GM18858 (cell line): ENCODE measurements around the gene ESRP2.
A peak's percentile ranks its signal among the peaks of the same experiment; 100 is the strongest.

Source experiments
- ATAC-seq: cut with Tn5 transposase; IDR thresholded peaks from one replicate; pipeline ENCODE4 v1.9.1; 2021; ENCODE audit not compliant: unreplicated experiment

ESRP2 gene

DNA sequence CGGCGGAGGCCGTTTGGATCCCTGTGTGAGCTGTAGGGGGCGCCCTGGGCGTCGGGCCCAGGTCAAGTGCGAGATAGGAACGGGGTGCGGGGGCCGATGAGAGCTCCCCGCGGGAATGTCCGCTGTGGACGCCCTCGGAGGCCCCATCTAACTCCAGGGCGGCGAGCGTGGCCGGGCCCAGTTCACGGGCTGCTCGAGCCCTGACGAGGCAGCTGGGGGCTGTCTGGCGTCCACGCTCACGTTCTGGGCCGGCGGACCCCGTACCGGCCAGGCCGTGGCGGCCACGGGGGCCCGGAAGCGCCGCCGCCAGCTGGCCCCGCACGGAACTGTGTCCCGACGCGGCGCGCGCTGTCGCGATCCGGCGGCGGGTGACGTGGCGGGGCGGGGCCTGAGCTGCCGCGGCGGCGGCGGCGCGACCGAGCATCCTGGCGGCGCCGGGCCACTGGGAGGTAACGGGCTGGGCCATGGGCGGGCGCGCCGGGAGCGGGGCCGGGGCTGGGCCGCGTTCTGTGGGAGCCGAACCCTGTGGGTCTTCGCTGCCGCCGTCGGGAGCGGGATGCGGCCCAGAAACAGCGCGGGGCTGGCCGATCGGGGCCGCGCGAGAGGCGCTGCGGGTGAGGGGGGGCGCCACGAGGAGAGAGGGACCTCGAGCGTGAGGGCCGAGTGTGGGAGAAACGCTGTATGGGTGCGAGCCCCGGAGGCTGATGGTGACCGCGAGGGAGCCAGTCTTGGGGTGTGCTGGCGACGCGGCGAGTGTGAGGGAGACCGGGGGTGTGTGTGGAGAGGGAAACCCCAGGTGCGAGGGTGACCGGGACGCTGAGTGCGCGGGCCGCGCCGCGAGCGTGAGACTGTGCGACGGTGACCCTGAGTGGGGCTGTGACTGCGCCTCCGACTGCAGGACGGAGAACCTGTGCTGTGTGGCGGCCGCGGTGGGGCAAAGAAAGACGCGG lies 28.5 kb upstream of the ESRP2 start, which contains the start of gene SLC7A6:
Gene SLC7A6, plus strand, starts transcription at position 399 of the 950 bp plus-strand sequence. CDS start 10,201 bp downstream, outside the sequence.
- ATAC-seq: peak; percentile 44

DNA sequence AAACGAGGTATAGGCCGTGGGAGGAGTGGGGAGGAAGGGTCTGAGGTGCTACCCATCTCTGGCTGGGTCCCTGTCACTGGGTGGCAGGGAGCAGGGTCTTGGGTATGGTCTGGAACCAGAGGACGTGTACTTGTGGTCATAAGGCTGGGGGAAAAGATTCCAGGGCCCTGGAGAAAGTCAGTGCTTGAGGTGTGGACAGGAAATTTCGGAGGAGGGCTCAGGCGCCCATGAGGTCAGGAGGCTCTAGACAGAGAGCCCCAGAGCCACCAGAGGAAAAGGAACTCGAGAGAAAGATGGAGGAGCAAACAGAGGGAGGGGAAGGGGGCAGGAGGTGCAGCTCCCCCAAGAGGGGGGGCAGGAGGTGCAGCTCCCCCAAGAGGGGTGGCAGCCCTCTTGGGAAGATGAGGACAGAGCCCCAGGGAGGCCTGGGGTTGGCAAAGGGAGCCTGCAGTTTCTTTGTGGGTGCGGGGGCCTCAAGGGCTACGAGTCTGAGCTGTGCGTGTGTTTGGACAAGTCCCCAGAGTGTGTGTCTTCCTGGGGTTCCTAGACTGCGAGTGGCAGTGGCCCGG lies 27.7 kb upstream of the ESRP2 start:
- no peak for ATAC-seq

GRCh38 chr16:68259007-68259825 lies 23.3 kb upstream of the ESRP2 start:
- no peak for ATAC-seq

GRCh38 chr16:68257906-68258800 lies 22.2 kb upstream of the ESRP2 start:
- ATAC-seq: no peak

GRCh38 chr16:68257251-68257905 lies 21.5 kb upstream of the ESRP2 start:
- no peak for ATAC-seq

DNA sequence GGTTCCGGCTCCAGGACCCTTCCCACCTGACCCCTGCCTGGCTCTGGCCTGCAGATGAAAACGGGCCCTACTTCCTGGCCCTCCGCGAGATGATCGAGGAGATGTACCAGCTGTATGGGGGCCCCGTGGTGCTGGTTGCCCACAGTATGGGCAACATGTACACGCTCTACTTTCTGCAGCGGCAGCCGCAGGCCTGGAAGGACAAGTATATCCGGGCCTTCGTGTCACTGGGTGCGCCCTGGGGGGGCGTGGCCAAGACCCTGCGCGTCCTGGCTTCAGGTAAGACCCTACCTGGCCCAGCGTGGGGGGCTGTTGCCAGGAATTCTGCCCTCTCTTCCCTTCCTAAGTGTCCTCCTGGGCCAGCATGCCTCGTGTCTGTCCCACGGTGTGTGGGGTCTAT lies 19.8 kb upstream of the ESRP2 start:
- ATAC-seq: no peak

DNA sequence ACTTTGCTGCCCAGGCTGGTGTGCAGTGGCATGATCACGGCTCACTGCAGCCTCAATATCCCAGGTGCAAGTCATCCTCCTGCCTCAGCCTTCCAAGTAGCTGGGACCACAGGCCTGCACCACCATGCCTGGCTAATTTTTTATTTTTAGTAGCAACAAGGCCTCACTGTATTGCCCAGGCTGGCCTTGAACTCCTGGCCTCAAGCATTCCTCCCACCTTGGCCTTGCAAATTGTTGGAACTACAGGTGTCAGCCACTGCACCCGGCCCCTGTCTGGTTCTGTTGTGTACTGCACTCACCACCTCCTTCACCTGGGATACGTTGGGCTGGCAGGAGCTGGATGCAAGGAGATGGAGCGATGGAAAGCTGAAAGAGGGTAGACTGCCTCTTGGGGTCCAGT lies 17.8 kb upstream of the ESRP2 start:
- ATAC-seq: no peak

DNA sequence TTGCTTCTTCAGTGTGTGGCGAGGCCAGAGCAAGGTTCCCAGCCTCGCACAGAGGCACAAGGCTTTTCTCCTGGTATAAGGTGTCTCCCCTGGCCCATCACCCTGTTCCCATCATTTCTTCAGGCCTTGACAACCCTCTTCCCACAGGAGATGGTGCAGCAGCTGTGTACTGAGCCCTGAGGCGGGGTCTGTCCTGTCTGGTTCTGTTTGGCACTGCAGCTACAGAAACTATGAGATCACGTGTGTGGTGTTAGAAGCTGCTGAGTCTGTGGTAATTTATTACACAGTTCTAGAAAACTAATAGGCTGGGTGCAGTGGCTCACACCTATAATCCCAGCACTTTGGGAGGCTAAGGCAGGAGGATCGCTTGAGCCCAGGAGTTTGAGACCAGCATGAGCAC lies 16.5 kb upstream of the ESRP2 start:
- ATAC-seq: no peak

DNA sequence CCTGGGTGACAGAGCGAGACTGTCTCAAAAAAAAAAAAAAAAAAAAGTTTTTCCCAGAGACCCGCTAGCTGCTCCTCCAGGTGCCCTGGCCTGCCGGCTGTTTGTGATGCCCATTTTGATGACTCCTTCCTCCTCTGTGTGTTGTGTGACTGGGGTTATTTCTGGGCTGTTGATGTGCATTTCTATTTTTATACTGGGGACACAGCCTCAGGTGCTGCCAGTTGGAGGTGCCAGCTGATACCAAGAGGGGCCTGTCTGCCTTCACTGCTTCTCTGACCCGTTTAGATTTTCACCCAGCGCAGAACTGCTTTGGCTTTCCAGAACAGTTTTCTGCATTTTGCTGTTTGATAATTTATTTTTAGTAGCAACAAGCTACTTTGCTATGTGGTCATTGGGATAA lies 15.9 kb upstream of the ESRP2 start:
- no peak for ATAC-seq

DNA sequence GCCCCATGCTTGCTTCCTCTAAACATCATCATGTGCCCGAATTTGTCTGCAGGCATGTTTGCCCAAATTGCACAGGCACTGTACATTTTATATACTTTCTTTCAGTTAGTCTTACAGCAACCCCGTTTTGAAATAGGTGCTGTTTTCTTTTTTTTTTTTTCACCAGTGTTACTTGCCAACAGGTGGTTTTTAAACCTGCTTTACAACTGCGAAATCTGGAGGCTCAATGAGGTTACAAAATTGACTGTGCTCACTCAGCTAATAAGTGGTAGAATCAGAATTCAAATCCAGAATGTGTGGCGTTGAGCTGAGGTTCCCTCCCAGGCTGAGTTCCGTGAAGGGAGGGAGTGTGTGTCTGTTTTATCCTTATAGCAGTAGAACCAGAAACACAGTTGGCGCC lies 15.0 kb upstream of the ESRP2 start:
- no peak for ATAC-seq

DNA sequence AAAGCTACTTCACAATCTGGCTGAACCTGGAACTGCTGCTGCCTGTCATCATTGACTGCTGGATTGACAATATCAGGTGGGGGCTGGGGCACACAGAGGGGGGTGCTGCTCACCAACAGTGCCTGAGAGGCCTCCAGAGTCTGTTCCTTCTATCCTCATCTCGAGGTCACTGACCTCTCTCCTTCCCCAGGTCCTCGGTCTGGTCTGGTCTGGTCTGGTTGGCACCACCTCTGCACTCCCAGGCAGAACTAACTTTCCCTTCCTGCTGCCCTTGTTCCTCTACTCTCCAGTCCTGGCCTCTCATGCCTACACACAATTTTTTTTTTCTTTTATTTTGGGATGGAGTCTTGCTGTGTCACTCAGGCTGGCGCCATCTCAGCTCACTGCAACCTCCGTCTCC lies 13.4 kb upstream of the ESRP2 start:
- no peak for ATAC-seq

GRCh38 chr16:68247932-68248331 lies 12.0 kb upstream of the ESRP2 start:
- no peak for ATAC-seq

- no peak for ATAC-seq
Observed at GRCh38 chr16:68247400-68247799, 11.5 kb upstream of the ESRP2 start.

DNA sequence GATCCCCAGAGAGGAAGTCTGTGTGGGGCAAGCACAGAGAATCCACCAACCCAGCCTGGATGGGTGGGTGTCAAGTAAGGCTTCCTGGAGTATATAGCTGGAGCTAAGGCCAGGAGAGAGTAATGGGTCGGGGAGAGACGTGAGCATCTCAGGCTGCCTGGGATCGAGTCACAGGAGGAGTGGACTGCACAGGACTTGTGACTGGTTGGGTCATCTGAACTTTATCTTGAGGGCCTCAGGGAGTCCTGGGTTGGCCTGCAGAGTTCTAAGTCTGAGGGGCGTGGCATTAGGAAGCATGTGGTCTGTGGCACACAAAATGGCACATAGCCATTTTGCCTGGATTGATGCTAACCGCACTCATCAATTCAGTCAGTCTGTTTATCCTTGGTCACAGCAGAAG lies 10.7 kb upstream of the ESRP2 start:
- ATAC-seq: no peak

DNA sequence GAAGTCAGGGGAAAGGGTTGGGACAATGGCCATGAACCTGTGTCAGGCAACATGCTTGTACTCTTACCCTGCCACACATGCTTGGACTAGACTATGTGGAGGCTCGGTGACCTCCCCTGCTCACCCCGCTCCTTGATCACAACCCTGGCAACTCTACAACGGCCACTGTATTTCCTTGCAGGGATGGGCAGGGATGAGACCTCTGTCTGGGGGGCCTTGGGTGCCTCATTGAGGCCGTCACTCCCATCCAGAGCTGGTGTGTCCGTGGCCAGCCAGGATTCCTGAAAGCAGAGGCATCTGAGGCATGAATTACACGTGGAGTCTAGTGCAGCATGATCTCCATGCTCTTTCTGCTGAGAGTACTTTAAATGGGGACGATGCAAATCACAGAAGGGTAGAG lies 10.2 kb upstream of the ESRP2 start:
- no peak for ATAC-seq

DNA sequence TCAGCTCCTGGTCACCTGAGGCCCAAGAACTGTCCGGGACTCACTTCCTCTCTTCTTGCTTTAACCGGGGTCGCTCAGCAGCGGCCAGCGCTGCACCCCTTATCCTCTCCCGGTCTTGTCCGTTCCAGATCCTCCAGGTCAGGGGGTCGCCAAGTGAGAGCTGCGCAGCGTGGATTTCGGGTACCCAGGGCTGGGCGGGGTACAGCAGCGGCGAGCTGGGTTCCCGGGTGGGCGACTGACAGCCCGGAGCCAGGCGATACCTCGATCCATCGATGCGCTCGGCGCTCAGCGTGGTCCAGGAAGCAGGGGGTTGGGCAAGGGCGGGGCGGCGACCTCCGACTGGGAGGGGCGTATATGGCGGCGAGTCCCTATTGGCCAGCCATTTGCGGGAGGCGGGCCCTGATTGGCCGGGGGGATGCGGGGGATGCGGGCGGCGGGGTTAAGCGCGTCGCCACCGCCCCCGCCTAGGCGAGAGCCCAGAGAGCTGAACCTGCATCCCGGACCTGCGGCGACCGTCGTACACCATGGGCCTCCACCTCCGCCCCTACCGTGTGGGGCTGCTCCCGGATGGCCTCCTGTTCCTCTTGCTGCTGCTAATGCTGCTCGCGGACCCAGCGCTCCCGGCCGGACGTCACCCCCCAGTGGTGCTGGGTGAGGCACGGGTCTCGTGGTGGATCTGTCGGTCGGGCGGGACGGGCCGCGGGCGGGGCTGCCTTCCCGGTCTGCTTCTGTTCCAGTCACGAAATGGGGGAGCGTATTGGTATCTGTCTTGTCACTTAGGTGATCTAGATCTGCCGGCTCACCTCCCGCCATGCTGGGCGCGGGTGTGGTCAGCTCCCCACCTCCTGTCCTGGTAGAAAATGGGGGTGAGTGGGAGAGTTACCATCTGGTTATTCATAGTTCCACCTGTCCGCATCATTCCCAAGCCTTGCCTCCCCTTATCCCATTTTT lies 9.3 kb upstream of the ESRP2 start, which contains the start of gene PLA2G15:
Gene PLA2G15, plus strand, starts transcription at position 471 of the 951 bp plus-strand sequence. Its CDS starts 54 bp downstream, at position 525.
- peak; percentile 71 for ATAC-seq

GRCh38 chr16:68244481-68244902 lies 8.6 kb upstream of the ESRP2 start:
- no peak for ATAC-seq

- no peak for ATAC-seq
Observed at GRCh38 chr16:68242926-68243858, 7.3 kb upstream of the ESRP2 start.
